ENCODE measurements around the gene TEX35.

- no peak for TF ChIP-seq CTCF (IDR thresholded peaks at IDR 0.05; ENCODE audit: low read depth, low read length, missing input control)
- TF ChIP-seq FOXA2 (IDR thresholded peaks at IDR 0.05), result no peak
- TF ChIP-seq YY1 (IDR thresholded peaks at IDR 0.05), result no peak
- no peak for TF ChIP-seq TAF1 (conservative IDR thresholded peaks at IDR 0.05)
- TF ChIP-seq MAX (IDR thresholded peaks at IDR 0.05), result no peak
- TF ChIP-seq RAD21 (IDR thresholded peaks at IDR 0.05), result no peak
- TF ChIP-seq FOXA1 (IDR thresholded peaks at IDR 0.05), result no peak
- no peak for TF ChIP-seq REST (IDR thresholded peaks at IDR 0.05)
- TF ChIP-seq NR2F2 (IDR thresholded peaks at IDR 0.05), result no peak
- no peak for TF ChIP-seq ATF3 (IDR thresholded peaks at IDR 0.05)
Measured at GRCh38 chr1:178534137-178534868, 21.4 kb downstream of the TEX35 start.
